Liver (tissue), 9 donors: ENCODE results near the gene ENO4. TPM values are rescaled to one million over a fixed set of nuclear protein-coding genes. Genes with fewer than 3 reads are reported as not detected.

Experiments used
- DNase-seq: peaks from one replicate; pipeline ENCODE4 v3.0.0-alpha.2; 2017; ENCODE audit warnings: low spot score
- H3K27ac ChIP-seq, 2 donors: one replicate each; pipeline ENCODE4 v1.7.0; 2013; ENCODE audit warnings: inconsistent platforms in 2 of 2, low read length in 2 of 2, control low read depth in 1 of 2, low read depth in 1 of 2, mild to moderate bottlenecking in 1 of 2
- H3K27me3 ChIP-seq, 4 donors: one replicate each; pipeline versions ENCODE4 v1.6.1 to v1.7.0; 2013; ENCODE audit warnings: low read length in 3 of 4, inconsistent platforms in 1 of 4, mild to moderate bottlenecking in 1 of 4, moderate library complexity in 1 of 4; ENCODE audit not compliant: control insufficient read depth in 4 of 4, insufficient read depth in 4 of 4
- H3K36me3 ChIP-seq, 4 donors: one replicate each; pipeline versions ENCODE4 v1.6.1 to v1.7.0; 2013; ENCODE audit warnings: low read length in 3 of 4, mild to moderate bottlenecking in 3 of 4, low read depth in 1 of 4, moderate library complexity in 1 of 4; ENCODE audit not compliant: control insufficient read depth in 4 of 4, insufficient read depth in 3 of 4
- H3K4me1 ChIP-seq, 4 donors: one replicate each; pipeline versions ENCODE4 v1.6.1 to v1.7.0; 2013; ENCODE audit warnings: low read length in 3 of 4, mild to moderate bottlenecking in 3 of 4, moderate library complexity in 1 of 4; ENCODE audit not compliant: control insufficient read depth in 4 of 4, insufficient read depth in 4 of 4
- H3K4me3 ChIP-seq, 3 donors: one replicate each; pipeline versions ENCODE4 v1.6.1 to v1.7.0; 2013; ENCODE audit warnings: low read length in 3 of 3, control low read depth in 1 of 3, low read depth in 1 of 3, mild to moderate bottlenecking in 1 of 3
- H3K9ac ChIP-seq, 2 donors: one replicate each; pipeline ENCODE4 v1.7.0; 2013; ENCODE audit warnings: low read length in 2 of 2, mild to moderate bottlenecking in 2 of 2, moderate library complexity in 2 of 2, control low read depth in 1 of 2, low read depth in 1 of 2
- H3K9me3 ChIP-seq, 4 donors: one replicate each; pipeline versions ENCODE4 v1.6.1 to v1.7.0; 2013; ENCODE audit warnings: low read length in 3 of 4; ENCODE audit not compliant: control insufficient read depth in 4 of 4
- ATF3 ChIP-seq: IDR thresholded peaks from 2 replicates; pipeline ENCODE4 v1.6.1; 2016; ENCODE audit warnings: antibody characterized with exemption
- CTCF ChIP-seq: fragments of 150-350 bp; IDR thresholded peaks from 2 replicates; pipeline ENCODE4 v1.5.1; 2017; ENCODE audit warnings: improper control_type of control experiment, low read depth, low read length; ENCODE audit not compliant: missing input control
- EGR1 ChIP-seq, 2 donors: IDR thresholded peaks; 2 replicates each; pipeline ENCODE4 v1.6.1; 2016 to 2018; ENCODE audit warnings: antibody characterized with exemption in 2 of 2, low read depth in 2 of 2
- FOXA1 ChIP-seq: IDR thresholded peaks from 2 replicates; pipeline ENCODE4 v1.6.1; 2016; ENCODE audit warnings: antibody characterized with exemption
- GABPA ChIP-seq, 2 donors: IDR thresholded peaks in 1 of 2; conservative IDR thresholded peaks in 1 of 2; 2 replicates each; pipeline ENCODE4 v1.6.1; 2016; ENCODE audit warnings: antibody characterized with exemption in 2 of 2, mild to moderate bottlenecking in 1 of 2, moderate library complexity in 1 of 2
- HNF4A ChIP-seq, 2 donors: conservative IDR thresholded peaks; 2 replicates each; pipeline ENCODE4 v1.6.1; 2016; ENCODE audit warnings: antibody characterized with exemption in 2 of 2, mild to moderate bottlenecking in 2 of 2
- HNF4G ChIP-seq: IDR thresholded peaks from 2 replicates; pipeline ENCODE4 v1.6.1; 2016; ENCODE audit warnings: antibody characterized with exemption
- JUND ChIP-seq, 2 donors: IDR thresholded peaks; 2 replicates each; pipeline ENCODE4 v1.6.1; 2016; ENCODE audit warnings: antibody characterized with exemption in 2 of 2
- NR2F2 ChIP-seq: IDR thresholded peaks from 2 replicates; pipeline ENCODE4 v1.6.1; 2016; ENCODE audit warnings: antibody characterized with exemption
- RAD21 ChIP-seq, 2 donors: IDR thresholded peaks; 2 replicates each; pipeline ENCODE4 v1.6.1; 2016; ENCODE audit warnings: antibody characterized with exemption in 2 of 2, mild to moderate bottlenecking in 2 of 2
- REST ChIP-seq: IDR thresholded peaks from 2 replicates; pipeline ENCODE4 v1.6.1; 2016; ENCODE audit warnings: antibody characterized with exemption, mild to moderate bottlenecking
- TAF1 ChIP-seq: conservative IDR thresholded peaks from 2 replicates; pipeline ENCODE4 v1.6.1; 2016; ENCODE audit warnings: antibody characterized with exemption, mild to moderate bottlenecking
- YY1 ChIP-seq: IDR thresholded peaks from 2 replicates; pipeline ENCODE4 v1.6.1; 2016; ENCODE audit warnings: antibody characterized with exemption, mild to moderate bottlenecking
- WGBS: extraction: QIAGEN DNeasy Blood & Tissue Kit; methylation state at CpG from one replicate; pipeline ENCODE4 v1.1.7; 2013; 5-methylcytosine and 5-hydroxymethylcytosine counted together
- polyA plus RNA-seq, 2 donors: library from polyadenylated mRNA; stranded (reverse) in 1 of 2; unstranded in 1 of 2; fragments of 200-250 nt in 1 of 2; fragments of >200 nt in 1 of 2; fragmentation: Nextera tagmentation in 1 of 2; extraction: Ambion mirVana in 1 of 2; gene quantifications; one replicate each; pipeline versions ENCODE4 v1.2.1 to v1.2.3, GENCODE V29; 2013 to 2015
- total RNA-seq, 2 donors: library from RNA; depleted of rRNA; stranded (reverse); fragments of >200 nt; gene quantifications; one replicate each; pipeline ENCODE4 v1.2.3, GENCODE V29; 2014
- TF ChIP-seq, protein P1 (sequence below): IDR thresholded peaks from 2 replicates; pipeline ENCODE4 v1.6.1; 2016; ENCODE audit warnings: antibody characterized with exemption
- donor health status: healthy.
- donor health status: healthy.
- donor health status: healthy.
- donor health status: healthy.
- donor health status: healthy.

ENO4 gene
- total and polyA plus RNA-seq, 4 donors = 0.03 to 0.19 (median 0.10) TPM

DNA sequence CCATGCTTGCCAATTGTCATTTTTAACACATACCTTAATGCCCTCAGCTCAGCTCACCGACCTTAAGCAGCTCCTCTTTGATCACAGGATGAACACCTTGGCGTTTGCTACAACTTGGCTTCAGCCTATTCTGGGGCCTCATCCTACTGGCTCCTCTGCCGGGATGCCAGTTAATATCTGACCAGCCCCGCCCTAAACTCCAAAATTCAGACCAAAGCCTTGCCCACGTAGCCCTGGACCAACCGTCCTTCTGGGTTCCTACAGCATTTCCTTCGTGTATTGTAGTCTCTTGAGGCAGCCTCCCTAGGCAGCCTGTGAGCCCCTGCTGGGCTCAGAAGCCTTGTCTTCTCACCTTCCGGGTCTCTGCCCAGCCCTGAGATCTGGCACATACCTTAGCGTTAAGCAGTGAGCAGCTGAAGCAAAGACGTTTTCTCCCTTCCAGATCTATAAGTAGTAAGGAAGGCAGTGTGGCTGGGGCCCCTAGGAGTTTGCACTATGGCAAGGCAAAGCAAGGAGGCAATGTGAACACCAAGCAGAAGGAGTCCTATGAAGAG, 836 bp downstream of the ENO4 start:
- Histone ChIP-seq H3K4me3 (peak overlapping the region; percentile 54 to 68 (median 63)), H3K9ac (peak overlapping the region in 1 of 2 donors; percentile 63), H3K4me1 (peaks cover 0 to 13% (median 7%) of the 10 kb centered on the region in 4 donors), H3K36me3 (no peaks in the 10 kb centered on the region), H3K27ac (peak overlapping the region; percentile 21 to 45), H3K9me3 (no peaks in the 10 kb centered on the region), H3K27me3 (no peaks in the 10 kb centered on the region)
- no peak for TF ChIP-seq TAF1
- TF ChIP-seq JUND (IDR thresholded peaks at IDR 0.05) = no peak
- TF ChIP-seq YY1 = no peak
- no peak for TF ChIP-seq REST
- no peak for TF ChIP-seq CTCF
- no peak for TF ChIP-seq HNF4G
- TF ChIP-seq GABPA (IDR thresholded peaks at IDR 0.05 in 1 of 2, conservative IDR thresholded peaks at IDR 0.05 in 1 of 2) = no peak
- no peak for TF ChIP-seq EGR1 (IDR thresholded peaks at IDR 0.05; ENCODE audit: low read depth in 2 of 2)
- TF ChIP-seq ATF3 = no peak
- TF ChIP-seq HNF4A (conservative IDR thresholded peaks at IDR 0.05) = no peak
- TF ChIP-seq RAD21 (IDR thresholded peaks at IDR 0.05) = no peak
- no peak for TF ChIP-seq FOXA1
- 29% methylated on average over 10 of the region's 10 CpGs for WGBS
- no peak for DNase-seq

DNA sequence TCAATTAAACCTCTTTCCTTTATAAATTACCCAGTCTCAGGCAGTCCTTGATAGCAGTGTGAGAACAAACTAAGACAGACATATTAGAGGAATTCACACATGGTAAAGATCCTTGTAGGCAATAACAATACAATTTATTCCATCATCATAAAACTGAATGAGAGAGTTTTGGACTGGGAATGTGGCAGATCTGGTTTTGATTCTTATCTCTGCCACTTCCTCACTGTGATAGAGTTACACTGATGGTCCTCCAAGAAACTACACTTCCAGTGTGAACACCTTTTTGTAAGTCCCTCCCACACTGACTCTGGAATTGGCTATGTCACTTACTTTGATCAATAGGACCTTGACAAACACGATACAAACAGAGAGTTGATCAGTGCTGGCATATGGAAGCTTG, 2.9 kb downstream of the ENO4 start:
- 43% methylated on average over 1 of the region's 1 CpG for WGBS

More for the DNA sequence above, 2.9 kb downstream of the ENO4 start:
- Histone ChIP-seq H3K4me1 (peaks cover 0 to 13% (median 7%) of the 10 kb centered on the region in 4 donors), H3K4me3 (no peak overlapping the region), H3K36me3 (peaks cover 0 to 1% (median 0%) of the 10 kb centered on the region in 4 donors), H3K9me3 (no peaks in the 10 kb centered on the region), H3K9ac (no peak overlapping the region), H3K27ac (no peak overlapping the region), H3K27me3 (no peaks in the 10 kb centered on the region)
- no peak for DNase-seq
- no peak for TF ChIP-seq TAF1
- TF ChIP-seq, protein P1, sequence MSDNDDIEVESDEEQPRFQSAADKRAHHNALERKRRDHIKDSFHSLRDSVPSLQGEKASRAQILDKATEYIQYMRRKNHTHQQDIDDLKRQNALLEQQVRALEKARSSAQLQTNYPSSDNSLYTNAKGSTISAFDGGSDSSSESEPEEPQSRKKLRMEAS = no peak
- no peak for TF ChIP-seq HNF4A (conservative IDR thresholded peaks at IDR 0.05)
- TF ChIP-seq RAD21 (IDR thresholded peaks at IDR 0.05) = no peak
- TF ChIP-seq NR2F2 = no peak
- no peak for TF ChIP-seq CTCF
